BJ (cell line): Measurements from ENCODE around the gene SPIC. TPM values are rescaled to one million over a fixed set of nuclear protein-coding genes. Genes with fewer than 3 reads are reported as not detected.

Experiments
- CTCF ChIA-PET: fragments of 350-600 bp; formaldehyde crosslinking; extraction: SDS; loops from one replicate; lab custom pipeline; 2021; ENCODE audit warnings: antibody characterized with exemption, inconsistent platforms; lab: Yijun Ruan, JAX
- POLR2A ChIA-PET: fragments of 300-600 bp; sonication (Branson Sonifier 250); formaldehyde crosslinking; extraction: SDS; loops from one replicate; lab custom pipeline; 2021; ENCODE audit warnings: antibody characterized with exemption; lab: Charles Lee
- DNase-seq: peaks from one replicate; pipeline ENCODE4 v3.0.0-alpha.2; 2011; ENCODE audit warnings: low read depth
- H3K27me3 ChIP-seq: 2 replicates; pipeline ENCODE4 v1.6.0; 2011; ENCODE audit warnings: low read length; ENCODE audit not compliant: control insufficient read depth, insufficient read depth
- H3K36me3 ChIP-seq: 2 replicates; pipeline ENCODE4 v1.5.1; 2011; ENCODE audit warnings: low read length; ENCODE audit not compliant: control insufficient read depth, insufficient read depth
- H3K4me3 ChIP-seq: 2 replicates; pipeline ENCODE4 v1.5.1; 2011; ENCODE audit warnings: low read depth, mild to moderate bottlenecking, control low read depth, low read length
- CTCF ChIP-seq: IDR thresholded peaks from 2 replicates; pipeline ENCODE4 v1.5.1; 2011; ENCODE audit warnings: low read depth, mild to moderate bottlenecking, control low read depth, inconsistent platforms, low read length, moderate library complexity; ENCODE audit not compliant: insufficient read depth
- polyA minus RNA-seq: library from RNA; depleted of rRNA, polyadenylated mRNA; stranded (reverse); fragments of >200 nt; gene quantifications from 2 replicates; pipeline ENCODE4 v1.2.3, GENCODE V29; 2011; rRNA and poly(A)+ RNA removed
- polyA plus RNA-seq: library from polyadenylated mRNA; depleted of rRNA; stranded (reverse); fragments of >200 nt; gene quantifications from 2 replicates; pipeline ENCODE4 v1.2.3, GENCODE V29; 2011; rRNA removed

SPIC gene
- polyA plus RNA-seq (not detected in 2 replicates), polyA minus RNA-seq (not detected in 2 replicates)

GRCh38 chr12:101474711-101475386 lies at the start of gene SPIC:
TSS of gene SPIC (plus strand) at chr12:101475336. CDS start at chr12:101476905, 1,569 bp downstream.
- DNase-seq: no peak
- CTCF ChIA-PET: interaction anchor here (1.7 kb wide), 1 partner anchor 8 kb away, joined by 3 read pairs; no protein-coding TSS in a partner anchor
- Histone ChIP-seq H3K27me3 (no peaks in the 10 kb centered on the region), H3K36me3 (no peaks in the 10 kb centered on the region), H3K4me3 (no peak within 1 kb of the TSS)
- POLR2A ChIA-PET: no interaction called here
- no peak for TF ChIP-seq CTCF

GRCh38 chr12:101430456-101430855 lies 44.7 kb upstream of the SPIC start:
- H3K4me3 ChIP-seq: no peak overlapping the region
- POLR2A ChIA-PET: no interaction called here
- DNase-seq: no peak
- H3K27me3 ChIP-seq: no peaks in the 10 kb centered on the region
- H3K36me3 ChIP-seq: no peaks in the 10 kb centered on the region
- CTCF ChIA-PET: interaction anchor here (1.0 kb wide), 1 partner anchor 16 kb away, joined by 3 read pairs; no protein-coding TSS in a partner anchor
- TF ChIP-seq CTCF: no peak

GRCh38 chr12:101436136-101436535 lies 39.0 kb upstream of the SPIC start:
- Histone ChIP-seq H3K36me3 (no peaks in the 10 kb centered on the region), H3K27me3 (no peaks in the 10 kb centered on the region), H3K4me3 (no peak overlapping the region)
- CTCF ChIA-PET: interaction anchor here (1.6 kb wide), 1 partner anchor 21 kb away, joined by 6 read pairs; no protein-coding TSS in a partner anchor
- no peak for TF ChIP-seq CTCF
- POLR2A ChIA-PET: no interaction called here
- DNase-seq: no peak

GRCh38 chr12:101439236-101439635 lies 35.9 kb upstream of the SPIC start:
- H3K4me3 ChIP-seq: no peak overlapping the region
- DNase-seq: no peak
- CTCF ChIA-PET: no interaction called here
- no peaks in the 10 kb centered on the region for H3K36me3 ChIP-seq
- POLR2A ChIA-PET: no interaction called here
- H3K27me3 ChIP-seq: no peaks in the 10 kb centered on the region
- TF ChIP-seq CTCF: no peak

GRCh38 chr12:101441461-101442224 lies 33.5 kb upstream of the SPIC start:
- ChIA-PET POLR2A (no interaction called here), CTCF (no interaction called here)
- no peak for DNase-seq
- Histone ChIP-seq H3K36me3 (no peaks in the 10 kb centered on the region), H3K27me3 (no peaks in the 10 kb centered on the region), H3K4me3 (no peak overlapping the region)
- TF ChIP-seq CTCF: no peak
